Panc1 (cell line): ENCODE results near the gene TGFBI. TPM values are rescaled to one million over a fixed set of nuclear protein-coding genes. Genes with fewer than 3 reads are reported as not detected.

Experiments
- ATAC-seq: fragments of 200-7000 bp; cut with Tn5 transposase; 2 replicates; pipeline ENCODE4 v1.9.1; 2020; ENCODE audit warnings: mild to moderate bottlenecking, moderate library complexity
- BruUV-seq: library from RNA; stranded (reverse); fragments of 400-500 nt; replicated peaks from 2 replicates; lab custom pipeline; 2021; lab: Mats Ljungman, UMichigan
- CTCF ChIA-PET: fragments of 300-600 bp; sonication (Branson Sonifier 250); formaldehyde crosslinking; loops from one replicate; lab custom pipeline; 2022; ENCODE audit warnings: antibody characterized with exemption; lab: Charles Lee
- POLR2A ChIA-PET: fragments of 300-600 bp; sonication (Branson Sonifier 250); formaldehyde crosslinking; loops from one replicate; lab custom pipeline; 2022; ENCODE audit warnings: antibody characterized with exemption; lab: Charles Lee
- DNase-seq: peaks from one replicate; pipeline ENCODE4 v3.0.0-alpha.2; 2010; ENCODE audit warnings: low read depth, low spot score
- H3K27ac ChIP-seq: 2 replicates; pipeline ENCODE4 v1.5.1; 2011; ENCODE audit warnings: mild to moderate bottlenecking, low read length, inconsistent platforms
- H3K27me3 ChIP-seq: fragments of 200-500 bp; sonication (Bioruptor generic); 2 replicates; pipeline ENCODE4 v1.6.0; 2014; ENCODE audit warnings: low read length, inconsistent platforms; ENCODE audit not compliant: control insufficient read depth, insufficient read depth
- H3K36me3 ChIP-seq: fragments of 200-500 bp; sonication (Bioruptor generic); 2 replicates; pipeline ENCODE4 v1.5.1; 2014; ENCODE audit warnings: inconsistent platforms, mild to moderate bottlenecking, low read length, moderate library complexity; ENCODE audit not compliant: control insufficient read depth, insufficient read depth
- H3K4me1 ChIP-seq: 2 replicates; pipeline ENCODE4 v1.5.1; 2011; ENCODE audit warnings: inconsistent platforms, mild to moderate bottlenecking, low read length, moderate library complexity; ENCODE audit not compliant: control insufficient read depth, insufficient read depth
- H3K4me3 ChIP-seq, 2 experiments: 2 replicates each; pipeline ENCODE4 v1.5.1; 2011 to 2012; ENCODE audit warnings: low read depth in 2 of 2, low read length in 2 of 2, mild to moderate bottlenecking in 2 of 2, inconsistent platforms in 1 of 2, moderate library complexity in 1 of 2
- H3K9me3 ChIP-seq: fragments of 200-500 bp; sonication (Bioruptor generic); 2 replicates; pipeline ENCODE4 v1.5.1; 2014; ENCODE audit warnings: low read depth, mild to moderate bottlenecking, inconsistent platforms, low read length, moderate library complexity; ENCODE audit not compliant: control insufficient read depth, insufficient read depth
- CTCF ChIP-seq: fragments of 450-650 bp; IDR thresholded peaks from 2 replicates; pipeline ENCODE4 v1.5.1; 2017; ENCODE audit warnings: mild to moderate bottlenecking
- POLR2AphosphoS5 ChIP-seq: IDR thresholded peaks from 2 replicates; pipeline ENCODE4 v1.6.1; 2012; ENCODE audit warnings: mild to moderate bottlenecking, low read depth, low read length, moderate library complexity
- REST ChIP-seq, 2 experiments: IDR thresholded peaks; 2 replicates each; pipeline ENCODE4 v1.6.1; 2011 to 2012; ENCODE audit warnings: low read depth in 2 of 2, control low read depth in 1 of 2, low read length in 1 of 2, mild to moderate bottlenecking in 1 of 2, moderate library complexity in 1 of 2; ENCODE audit not compliant: insufficient read depth in 1 of 2
- SIN3A ChIP-seq: IDR thresholded peaks from 2 replicates; pipeline ENCODE4 v1.6.1; 2012; ENCODE audit warnings: low read depth, mild to moderate bottlenecking, low read length, moderate library complexity, borderline replicate concordance; ENCODE audit not compliant: insufficient read depth
- TCF7L2 ChIP-seq: IDR thresholded peaks from 2 replicates; pipeline ENCODE4 v1.6.1; 2011; ENCODE audit warnings: mild to moderate bottlenecking, low read depth, low read length, inconsistent platforms
- in situ Hi-C: cut with HindIII; loops from 2 replicates; pipeline ENCODE4 v1.10.0; 2016; ENCODE audit warnings: low sequenced_read_pairs, low pct_unique_long_range_greater_than_20kb
- intact Hi-C: fragments of 100-400 bp; cut with micrococcal nuclease; formaldehyde crosslinking; loops from one replicate; pipeline ENCODE4 v1.10.0; 2022; ENCODE audit not compliant: unreplicated experiment
- total RNA-seq: library from RNA; stranded (reverse); gene quantifications from one replicate; pipeline ENCODE4 v1.2.1, GENCODE V29; 2021; ENCODE audit not compliant: unreplicated experiment

TGFBI gene
- total RNA-seq, 1 experiment from 2014 or later, result 314 TPM

- no peak overlapping the region for H3K4me3 ChIP-seq
- H3K36me3 ChIP-seq, result no peaks in the 10 kb centered on the region
- no peak overlapping the region for H3K27ac ChIP-seq
- DNase-seq, result no peak
- no peak for ATAC-seq
- no peak for TF ChIP-seq TCF7L2
- TF ChIP-seq CTCF, result no peak
- no peak for TF ChIP-seq POLR2AphosphoS5
- no peak for TF ChIP-seq SIN3A
- TF ChIP-seq REST (IDR thresholded peaks at IDR 0.05; ENCODE audit: insufficient read depth in 1 of 2, low read depth in 2 of 2, low read length in 1 of 2), result no peak
- H3K9me3 ChIP-seq, result no peaks in the 10 kb centered on the region
- POLR2A ChIA-PET, result no interaction called here
- intact Hi-C loops, result no loop called here
- CTCF ChIA-PET, result no interaction called here
- in situ Hi-C loops, result no loop called here
- H3K27me3 ChIP-seq, result no peaks in the 10 kb centered on the region
- BruUV-seq, result no TSS peak
- no peaks in the 10 kb centered on the region for H3K4me1 ChIP-seq
Observed at GRCh38 chr5:135988546-135988945, 40.2 kb upstream of the TGFBI start.

- intact Hi-C loops, result no loop called here
Observed at GRCh38 chr5:135989686-135990085, 39.1 kb upstream of the TGFBI start.

More at GRCh38 chr5:135989686-135990085, 39.1 kb upstream of the TGFBI start:
- ATAC-seq (no peak), DNase-seq (no peak)
- POLR2A ChIA-PET, result no interaction called here
- Histone ChIP-seq H3K36me3 (no peaks in the 10 kb centered on the region), H3K4me3 (no peak overlapping the region), H3K27ac (no peak overlapping the region), H3K9me3 (no peaks in the 10 kb centered on the region), H3K27me3 (no peaks in the 10 kb centered on the region), H3K4me1 (no peaks in the 10 kb centered on the region)
- TF ChIP-seq POLR2AphosphoS5 (no peak), SIN3A (no peak), TCF7L2 (no peak), CTCF (no peak), REST (IDR thresholded peaks at IDR 0.05; ENCODE audit: insufficient read depth in 1 of 2, low read depth in 2 of 2, low read length in 1 of 2) (no peak)
- BruUV-seq, result no TSS peak
- CTCF ChIA-PET, result no interaction called here
- in situ Hi-C loops, result no loop called here
